Measurements from ENCODE around the gene IKZF1. TPM values are rescaled to one million over a fixed set of nuclear protein-coding genes. Genes with fewer than 3 reads are reported as not detected.
A peak's percentile ranks its signal among the peaks of the same experiment; 100 is the strongest.

Gene IKZF1
- total and polyA plus RNA-seq, 9 of the 15 experiments (the other 6 are each of a cell fraction or from before 2014, with no cell fraction given): 12.6 to 85.3 (median 44.7) TPM

- TF ChIP-seq ATF3 (IDR thresholded peaks at IDR 0.05) (peak; percentile 65), ATF3 (CRISPR knock-in tag; conservative IDR thresholded peaks at IDR 0.05) (no peak)
Measured at GRCh38 chr7:50356212-50356944, 51.9 kb downstream of the IKZF1 start (continued).

- H3K4me1 ChIP-seq (replicated peaks in 1 of 2; ENCODE audit: control insufficient read depth in 2 of 2, insufficient read depth in 2 of 2, low read length in 2 of 2): peaks cover 59 to 83% of the 10 kb centered on the region in 2 experiments
- no peak overlapping the region for H3K4me3 ChIP-seq
- peak overlapping the region; percentile 90 for H3K27ac ChIP-seq (ENCODE audit: extremely low read depth, low read depth, low read length)
- H3K9me3 ChIP-seq (replicated peaks; ENCODE audit: control insufficient read depth, insufficient read depth, low read depth, low read length): no peaks in the 10 kb centered on the region
- intact Hi-C loops (cut with micrococcal nuclease) (no loop called here), in situ Hi-C loops (cut with MboI) (no loop called here)
- peaks cover 74% of the 10 kb centered on the region for H3K79me2 ChIP-seq (ENCODE audit: control insufficient read depth, insufficient read depth, low read length)
- ATAC-seq: no peak
- ChIA-PET CTCF (ENCODE audit: low intra/inter-chr PET ratio) (no interaction called here), POLR2A (interaction anchor here (0.8 to 1.6 kb wide), 3 partner anchors 12 to 38 kb away, joined by 3 read pairs; no protein-coding TSS in a partner anchor)
- no TSS peak for BruUV-seq (replicated peaks)
- H3K4me2 ChIP-seq (ENCODE audit: insufficient read depth, low read length): peak overlapping the region; percentile 81; the same call in 1 of the 2 replicates
- no peaks in the 10 kb centered on the region for H4K20me1 ChIP-seq (replicated peaks; ENCODE audit: control insufficient read depth, insufficient read depth, low read length)
- H3K27me3 ChIP-seq (ENCODE audit: control insufficient read depth in 2 of 2, insufficient read depth in 2 of 2, low read length in 2 of 2): no peaks in the 10 kb centered on the region
- H3K36me3 ChIP-seq (ENCODE audit: control insufficient read depth, insufficient read depth, low read length): peaks cover 69% of the 10 kb centered on the region
- WGBS (ENCODE audit: insufficient coverage, low coverage, missing lambda C conversion rate): 75% methylated on average over 3 of the region's 7 CpGs
- FAIRE-seq: no peak
- peak overlapping the region; percentile 56 to 76 for H3K9ac ChIP-seq (ENCODE audit: insufficient read depth in 1 of 2, low read depth in 2 of 2, low read length in 2 of 2)
- DNase-seq (ENCODE audit: extremely low read depth in 1 of 4, low spot score in 3 of 4): no peak
- H3K9me1 ChIP-seq (ENCODE audit: control insufficient read depth, insufficient read depth, low read length): no peaks in the 10 kb centered on the region
- TF ChIP-seq KLF10 (CRISPR knock-in tag; IDR thresholded peaks at IDR 0.05) (no peak), DMBX1 (CRISPR knock-in tag; IDR thresholded peaks at IDR 0.05; ENCODE audit: borderline replicate concordance) (0 out of 2 replicates have a peak, but pooled peaks have one; percentile 23), TGIF2 (CRISPR knock-in tag; IDR thresholded peaks at IDR 0.05) (no peak), ZBTB7A (IDR thresholded peaks at IDR 0.05; ENCODE audit: borderline replicate concordance, control insufficient read depth, low read depth, low read length) (peak; percentile 60; the same call in 1 of the 2 replicates), ZNF551 (CRISPR knock-in tag; IDR thresholded peaks at IDR 0.05) (no peak), SUPT5H (IDR thresholded peaks at IDR 0.05) (no peak)
- H2AFZ ChIP-seq (ENCODE audit: low read depth, low read length): no peak overlapping the region
Measured at GRCh38 chr7:50356945-50357268, 52.4 kb downstream of the IKZF1 start.
